Tibial nerve (tissue), 4 donors: ENCODE results near the gene SLC23A2. TPM values are rescaled to one million over a fixed set of nuclear protein-coding genes. Genes with fewer than 3 reads are reported as not detected.

Source experiments
- DNase-seq, 2 donors: peaks; one replicate each; pipeline ENCODE4 v3.0.0-alpha.2; 2019; ENCODE audit warnings: low spot score in 2 of 2
- H3K27ac ChIP-seq, 4 donors: fragments of 200-600 bp; sonication (generic) in 3 of 4; one replicate each; pipeline ENCODE4 v1.5.1; 2017 to 2019; ENCODE audit warnings: mild to moderate bottlenecking in 1 of 4
- H3K27me3 ChIP-seq, 2 donors: fragments of 200-600 bp; sonication (generic) in 1 of 2; one replicate each; pipeline versions ENCODE4 v1.5.1 to v1.6.0; 2017 to 2019
- H3K36me3 ChIP-seq, 3 donors: fragments of 200-600 bp; sonication (generic); one replicate each; pipeline ENCODE4 v1.5.1; 2018 to 2019
- H3K4me1 ChIP-seq, 4 donors: fragments of 200-600 bp; sonication (generic) in 3 of 4; one replicate each; pipeline ENCODE4 v1.5.1; 2017 to 2019
- H3K4me3 ChIP-seq, 4 donors: fragments of 200-600 bp; sonication (generic) in 3 of 4; one replicate each; pipeline ENCODE4 v1.5.1; 2017 to 2019; ENCODE audit warnings: mild to moderate bottlenecking in 1 of 4, moderate library complexity in 1 of 4
- H3K9me3 ChIP-seq, 4 donors: fragments of 200-600 bp; sonication (generic) in 3 of 4; one replicate each; pipeline ENCODE4 v1.5.1; 2017 to 2019
- CTCF ChIP-seq, 5 experiments: fragments of 200-600 bp in 3 of 5; fragments of 450-650 bp in 2 of 5; sonication (generic) in 3 of 5; IDR thresholded peaks; one replicate each; pipeline ENCODE4 v1.5.1; 2016 to 2019; ENCODE audit warnings: antibody characterized with exemption in 5 of 5, mild to moderate bottlenecking in 3 of 5, moderate library complexity in 2 of 5
- EP300 ChIP-seq, 2 donors: sonication (generic); formaldehyde crosslinking; IDR thresholded peaks; one replicate each; pipeline ENCODE4 v1.6.1; 2017; ENCODE audit warnings: antibody characterized with exemption in 2 of 2, mild to moderate bottlenecking in 1 of 2
- POLR2A ChIP-seq, 2 donors: fragments of 450-650 bp; IDR thresholded peaks; one replicate each; pipeline ENCODE4 v1.6.1; 2017; ENCODE audit warnings: antibody characterized with exemption in 2 of 2, mild to moderate bottlenecking in 2 of 2, moderate library complexity in 2 of 2
- WGBS, 2 donors: methylation state at CpG; one replicate each; pipeline ENCODE4 v1.1.5; 2018; 5-methylcytosine and 5-hydroxymethylcytosine counted together
- total RNA-seq, 4 donors: library from RNA; depleted of rRNA; stranded (reverse); fragments of >200 nt; gene quantifications; one replicate each; pipeline ENCODE4 v1.1.0, GENCODE V29; 2016

The SLC23A2 gene
- total RNA-seq, 4 donors from 2014 or later = 30.6 to 48.5 (median 40.6) TPM

- TF ChIP-seq POLR2A (IDR thresholded peaks at IDR 0.05) (no peak), CTCF (IDR thresholded peaks at IDR 0.05) (no peak), EP300 (IDR thresholded peaks at IDR 0.05) (no peak)
- Histone ChIP-seq H3K9me3 (no peaks in the 10 kb centered on the region), H3K36me3 (peaks cover 0 to 92% (median 24%) of the 10 kb centered on the region in 3 donors), H3K4me1 (no peaks in the 10 kb centered on the region), H3K27ac (no peak overlapping the region), H3K4me3 (no peak overlapping the region), H3K27me3 (no peaks in the 10 kb centered on the region)
- no peak for DNase-seq
- 93 to 95% methylated on average over 19 of the region's 19 CpGs for WGBS, 2 donors
These were observed 145.1 kb downstream of the SLC23A2 start for GRCh38 chr20:4856022-4856755.

GRCh38 chr20:4855555-4855954 lies 145.8 kb downstream of the SLC23A2 start:
- peaks cover 0 to 89% (median 22%) of the 10 kb centered on the region in 3 donors for H3K36me3 ChIP-seq
- WGBS, 2 donors = 92 to 93% methylated on average over 14 of the region's 14 CpGs
- TF ChIP-seq EP300 (IDR thresholded peaks at IDR 0.05) (no peak), CTCF (IDR thresholded peaks at IDR 0.05) (no peak), POLR2A (IDR thresholded peaks at IDR 0.05) (no peak)

GRCh38 chr20:4855097-4855496 lies 146.2 kb downstream of the SLC23A2 start:
- H3K27ac ChIP-seq = no peak overlapping the region
- H3K36me3 ChIP-seq = peaks cover 0 to 84% (median 17%) of the 10 kb centered on the region in 3 donors
- 89 to 93% methylated on average over 12 of the region's 12 CpGs for WGBS, 2 donors
- no peak for DNase-seq
- no peaks in the 10 kb centered on the region for H3K27me3 ChIP-seq
- no peak overlapping the region for H3K4me3 ChIP-seq
- TF ChIP-seq EP300 (IDR thresholded peaks at IDR 0.05) (no peak), POLR2A (IDR thresholded peaks at IDR 0.05) (no peak), CTCF (IDR thresholded peaks at IDR 0.05) (no peak)
- H3K9me3 ChIP-seq = no peaks in the 10 kb centered on the region
- H3K4me1 ChIP-seq = no peaks in the 10 kb centered on the region

More at GRCh38 chr20:4855555-4855954, 145.8 kb downstream of the SLC23A2 start:
- Histone ChIP-seq H3K27me3 (no peaks in the 10 kb centered on the region), H3K27ac (no peak overlapping the region), H3K9me3 (no peaks in the 10 kb centered on the region), H3K4me1 (no peaks in the 10 kb centered on the region), H3K4me3 (no peak overlapping the region)
- no peak for DNase-seq

GRCh38 chr20:4854561-4854901 lies 146.8 kb downstream of the SLC23A2 start:
- Histone ChIP-seq H3K36me3 (peaks cover 0 to 78% (median 11%) of the 10 kb centered on the region in 3 donors), H3K4me1 (no peaks in the 10 kb centered on the region), H3K9me3 (no peaks in the 10 kb centered on the region), H3K27ac (no peak overlapping the region), H3K27me3 (no peaks in the 10 kb centered on the region), H3K4me3 (no peak overlapping the region)
- WGBS, 2 donors = 80 to 95% methylated on average over 4 of the region's 4 CpGs
- no peak for DNase-seq
- TF ChIP-seq POLR2A (IDR thresholded peaks at IDR 0.05) = no peak
- TF ChIP-seq CTCF (IDR thresholded peaks at IDR 0.05) = no peak
- TF ChIP-seq EP300 (IDR thresholded peaks at IDR 0.05) = no peak

GRCh38 chr20:4853757-4854560 lies 147.4 kb downstream of the SLC23A2 start:
- H3K4me3 ChIP-seq = no peak overlapping the region
- no peaks in the 10 kb centered on the region for H3K9me3 ChIP-seq
- H3K27ac ChIP-seq = no peak overlapping the region
- no peaks in the 10 kb centered on the region for H3K27me3 ChIP-seq
- peaks cover 0 to 73% (median 9%) of the 10 kb centered on the region in 3 donors for H3K36me3 ChIP-seq
- DNase-seq = no peak
- no peaks in the 10 kb centered on the region for H3K4me1 ChIP-seq
- 85 to 94% methylated on average over 9 of the region's 9 CpGs for WGBS, 2 donors
- TF ChIP-seq POLR2A (IDR thresholded peaks at IDR 0.05) = no peak
- TF ChIP-seq EP300 (IDR thresholded peaks at IDR 0.05) = no peak
- no peak for TF ChIP-seq CTCF (IDR thresholded peaks at IDR 0.05)
